Ishikawa (cell line): ENCODE measurements around the gene MLLT3.

ENCODE experiments used
- CEBPB ChIP-seq: IDR thresholded peaks from 2 replicates; pipeline ENCODE4 v1.6.1; 2012
- CREB1 ChIP-seq: IDR thresholded peaks from 2 replicates; pipeline ENCODE4 v1.6.1; 2012; ENCODE audit warnings: low read depth
- NFIC ChIP-seq: IDR thresholded peaks from 2 replicates; pipeline ENCODE4 v1.6.1; 2012
- RAD21 ChIP-seq: IDR thresholded peaks from 2 replicates; pipeline ENCODE4 v1.6.1; 2012; ENCODE audit warnings: low read depth
- TAF1 ChIP-seq: IDR thresholded peaks from 2 replicates; pipeline ENCODE4 v1.6.1; 2012; ENCODE audit warnings: low read depth, mild to moderate bottlenecking
- YY1 ChIP-seq: IDR thresholded peaks from 2 replicates; pipeline ENCODE4 v1.6.1; 2012; ENCODE audit warnings: low read depth
- TF ChIP-seq, protein P1 (sequence below): IDR thresholded peaks from 2 replicates; pipeline ENCODE4 v1.6.1; 2012

DNA sequence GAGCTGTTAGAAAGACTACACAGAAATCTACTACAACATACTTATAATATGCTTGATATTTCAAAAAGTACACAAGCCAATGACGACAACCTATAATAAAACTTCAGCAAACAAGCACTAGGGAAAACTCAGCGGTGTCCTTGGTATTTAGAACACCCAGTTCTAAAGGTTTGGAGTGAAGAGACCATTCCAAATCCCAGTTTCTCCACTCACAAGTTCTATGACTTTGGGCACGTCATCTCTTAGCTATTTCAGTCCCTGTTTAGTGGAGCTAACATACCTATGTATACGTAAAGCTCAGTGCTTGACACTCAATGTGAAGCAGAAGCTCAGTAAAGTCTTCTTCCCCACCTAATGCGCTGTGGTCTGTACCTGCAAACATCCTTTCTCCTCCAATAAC lies 52.8 kb downstream of the MLLT3 start:
- TF ChIP-seq RAD21 (no peak), CREB1 (no peak), TAF1 (no peak), YY1 (no peak), NFIC (no peak), CEBPB (no peak)
- TF ChIP-seq, protein P1, sequence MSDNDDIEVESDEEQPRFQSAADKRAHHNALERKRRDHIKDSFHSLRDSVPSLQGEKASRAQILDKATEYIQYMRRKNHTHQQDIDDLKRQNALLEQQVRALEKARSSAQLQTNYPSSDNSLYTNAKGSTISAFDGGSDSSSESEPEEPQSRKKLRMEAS, result no peak
